Neural cell (in vitro differentiated cells): ENCODE results near the gene ALK.

Experiments used
- EP300 ChIP-seq: fragments of 450-650 bp; conservative IDR thresholded peaks from 2 replicates; pipeline ENCODE4 v1.6.1; 2014; ENCODE audit warnings: antibody characterized with exemption, mild to moderate bottlenecking, moderate library complexity; ENCODE audit not compliant: poor library complexity, severe bottlenecking
- MXI1 ChIP-seq: fragments of 450-650 bp; conservative IDR thresholded peaks from 2 replicates; pipeline ENCODE4 v1.6.1; 2014; ENCODE audit warnings: antibody characterized with exemption, mild to moderate bottlenecking; ENCODE audit not compliant: poor library complexity, severe bottlenecking
- POLR2AphosphoS5 ChIP-seq: IDR thresholded peaks from 2 replicates; pipeline ENCODE4 v1.6.1; 2012
- RAD21 ChIP-seq: fragments of 450-650 bp; conservative IDR thresholded peaks from 2 replicates; pipeline ENCODE4 v1.6.1; 2014; ENCODE audit warnings: antibody characterized with exemption, mild to moderate bottlenecking, moderate library complexity
- SMC3 ChIP-seq: fragments of 450-650 bp; conservative IDR thresholded peaks from 2 replicates; pipeline ENCODE4 v1.6.1; 2014; ENCODE audit warnings: antibody characterized with exemption, mild to moderate bottlenecking, moderate library complexity; ENCODE audit not compliant: poor library complexity
- TF ChIP-seq, protein P1 (sequence below): IDR thresholded peaks from 2 replicates; pipeline ENCODE4 v1.6.1; 2012; ENCODE audit warnings: borderline replicate concordance
- TF ChIP-seq, protein P2 (sequence below): fragments of 450-650 bp; IDR thresholded peaks from 2 replicates; pipeline ENCODE4 v1.5.1; 2014; ENCODE audit warnings: antibody characterized with exemption, mild to moderate bottlenecking, moderate library complexity; ENCODE audit not compliant: poor library complexity, severe bottlenecking

GRCh38 chr2:29749041-29749440 is 172.3 kb downstream of the ALK start:
- TF ChIP-seq, protein P1, sequence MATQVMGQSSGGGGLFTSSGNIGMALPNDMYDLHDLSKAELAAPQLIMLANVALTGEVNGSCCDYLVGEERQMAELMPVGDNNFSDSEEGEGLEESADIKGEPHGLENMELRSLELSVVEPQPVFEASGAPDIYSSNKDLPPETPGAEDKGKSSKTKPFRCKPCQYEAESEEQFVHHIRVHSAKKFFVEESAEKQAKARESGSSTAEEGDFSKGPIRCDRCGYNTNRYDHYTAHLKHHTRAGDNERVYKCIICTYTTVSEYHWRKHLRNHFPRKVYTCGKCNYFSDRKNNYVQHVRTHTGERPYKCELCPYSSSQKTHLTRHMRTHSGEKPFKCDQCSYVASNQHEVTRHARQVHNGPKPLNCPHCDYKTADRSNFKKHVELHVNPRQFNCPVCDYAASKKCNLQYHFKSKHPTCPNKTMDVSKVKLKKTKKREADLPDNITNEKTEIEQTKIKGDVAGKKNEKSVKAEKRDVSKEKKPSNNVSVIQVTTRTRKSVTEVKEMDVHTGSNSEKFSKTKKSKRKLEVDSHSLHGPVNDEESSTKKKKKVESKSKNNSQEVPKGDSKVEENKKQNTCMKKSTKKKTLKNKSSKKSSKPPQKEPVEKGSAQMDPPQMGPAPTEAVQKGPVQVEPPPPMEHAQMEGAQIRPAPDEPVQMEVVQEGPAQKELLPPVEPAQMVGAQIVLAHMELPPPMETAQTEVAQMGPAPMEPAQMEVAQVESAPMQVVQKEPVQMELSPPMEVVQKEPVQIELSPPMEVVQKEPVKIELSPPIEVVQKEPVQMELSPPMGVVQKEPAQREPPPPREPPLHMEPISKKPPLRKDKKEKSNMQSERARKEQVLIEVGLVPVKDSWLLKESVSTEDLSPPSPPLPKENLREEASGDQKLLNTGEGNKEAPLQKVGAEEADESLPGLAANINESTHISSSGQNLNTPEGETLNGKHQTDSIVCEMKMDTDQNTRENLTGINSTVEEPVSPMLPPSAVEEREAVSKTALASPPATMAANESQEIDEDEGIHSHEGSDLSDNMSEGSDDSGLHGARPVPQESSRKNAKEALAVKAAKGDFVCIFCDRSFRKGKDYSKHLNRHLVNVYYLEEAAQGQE: no peak
- no peak for TF ChIP-seq MXI1
- TF ChIP-seq RAD21: no peak
- no peak for TF ChIP-seq EP300
- TF ChIP-seq, protein P2, sequence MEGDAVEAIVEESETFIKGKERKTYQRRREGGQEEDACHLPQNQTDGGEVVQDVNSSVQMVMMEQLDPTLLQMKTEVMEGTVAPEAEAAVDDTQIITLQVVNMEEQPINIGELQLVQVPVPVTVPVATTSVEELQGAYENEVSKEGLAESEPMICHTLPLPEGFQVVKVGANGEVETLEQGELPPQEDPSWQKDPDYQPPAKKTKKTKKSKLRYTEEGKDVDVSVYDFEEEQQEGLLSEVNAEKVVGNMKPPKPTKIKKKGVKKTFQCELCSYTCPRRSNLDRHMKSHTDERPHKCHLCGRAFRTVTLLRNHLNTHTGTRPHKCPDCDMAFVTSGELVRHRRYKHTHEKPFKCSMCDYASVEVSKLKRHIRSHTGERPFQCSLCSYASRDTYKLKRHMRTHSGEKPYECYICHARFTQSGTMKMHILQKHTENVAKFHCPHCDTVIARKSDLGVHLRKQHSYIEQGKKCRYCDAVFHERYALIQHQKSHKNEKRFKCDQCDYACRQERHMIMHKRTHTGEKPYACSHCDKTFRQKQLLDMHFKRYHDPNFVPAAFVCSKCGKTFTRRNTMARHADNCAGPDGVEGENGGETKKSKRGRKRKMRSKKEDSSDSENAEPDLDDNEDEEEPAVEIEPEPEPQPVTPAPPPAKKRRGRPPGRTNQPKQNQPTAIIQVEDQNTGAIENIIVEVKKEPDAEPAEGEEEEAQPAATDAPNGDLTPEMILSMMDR: no peak
- TF ChIP-seq SMC3: no peak
- TF ChIP-seq POLR2AphosphoS5: no peak
